Activated CD4-positive, alpha-beta T cell treated with anti-CD3 and anti-CD28 coated beads, Interleukin-2, amount 10 ng/mL, durations not matched to agents 24 days and 14 days (primary cell): ENCODE results near the gene PDE4C. TPM values are rescaled to one million over a fixed set of nuclear protein-coding genes. Genes with fewer than 3 reads are reported as not detected.

Experiments
- DNase-seq: peaks from one replicate; pipeline ENCODE4 v3.0.0; 2022
- H3K27ac Mint-ChIP-seq: one replicate; pipeline ENCODE4 v1.8.0; 2022; ENCODE audit warnings: mild to moderate bottlenecking, mixed read lengths
- H3K27me3 Mint-ChIP-seq: one replicate; pipeline ENCODE4 v1.8.0; 2022; ENCODE audit warnings: mixed read lengths
- H3K36me3 Mint-ChIP-seq: one replicate; pipeline ENCODE4 v1.8.0; 2022; ENCODE audit warnings: low read depth, mild to moderate bottlenecking, mixed read lengths
- H3K4me1 Mint-ChIP-seq: one replicate; pipeline ENCODE4 v1.8.0; 2021; ENCODE audit warnings: mixed read lengths
- H3K4me3 Mint-ChIP-seq: one replicate; pipeline ENCODE4 v1.8.0; 2022; ENCODE audit warnings: mild to moderate bottlenecking, moderate library complexity, mixed read lengths
- H3K9me3 Mint-ChIP-seq: one replicate; pipeline ENCODE4 v1.8.0; 2021; ENCODE audit warnings: mixed read lengths
- intact Hi-C: fragments of 100-400 bp; cut with micrococcal nuclease; formaldehyde crosslinking; loops from one replicate; pipeline ENCODE4 v1.15.1; 2023
- total RNA-seq: library from RNA; stranded (reverse); gene quantifications from 2 replicates; pipeline ENCODE4 v1.2.3, GENCODE V29; 2022

PDE4C gene
- total RNA-seq, 1 donor from 2014 or later, result 0.37 TPM

DNA sequence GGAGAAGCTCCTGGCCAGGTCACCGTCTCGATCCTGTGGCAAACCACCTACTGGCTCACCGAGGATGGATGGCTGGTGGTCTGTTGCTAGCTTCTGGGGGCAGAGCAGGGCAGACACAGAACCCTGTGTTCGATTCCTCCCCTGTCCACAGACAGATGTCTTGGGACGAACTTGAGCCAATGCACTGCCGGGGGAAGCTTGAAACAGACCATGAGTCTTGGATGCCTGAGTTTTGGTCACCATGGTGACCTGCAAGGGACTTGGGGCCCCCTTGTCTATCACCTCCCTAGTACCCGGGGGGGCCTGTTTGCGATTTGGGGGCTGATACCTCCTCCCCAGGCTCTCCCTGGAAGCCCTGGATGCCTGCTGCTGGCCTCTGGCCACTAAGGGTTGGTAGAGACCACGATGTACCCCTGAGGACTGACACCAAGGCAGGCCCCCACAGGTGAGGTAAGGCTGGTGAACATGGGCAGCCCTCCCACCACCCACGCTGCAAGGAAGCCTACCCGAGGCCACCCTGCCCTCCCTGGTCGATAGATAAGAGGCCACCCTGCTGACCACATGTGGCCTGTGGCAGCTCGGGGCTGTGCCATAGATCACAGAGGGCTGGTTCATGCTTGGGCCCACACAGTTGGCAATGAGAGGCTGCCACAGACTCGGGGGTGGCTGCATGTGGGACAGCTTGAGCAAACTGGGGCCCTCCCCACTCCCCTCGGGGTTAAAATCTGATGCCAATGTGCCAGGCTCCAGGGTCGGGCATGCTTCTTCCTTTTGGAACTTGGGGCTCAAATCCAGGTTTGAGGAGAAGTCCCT is 37.3 kb upstream of the PDE4C start:
- Mint-ChIP-seq H3K4me1 (peaks cover 2% of the 10 kb centered on the region), H3K4me3 (no peak overlapping the region), H3K9me3 (no peaks in the 10 kb centered on the region), H3K27me3 (no peaks in the 10 kb centered on the region), H3K36me3 (peaks cover 16% of the 10 kb centered on the region), H3K27ac (no peak overlapping the region)
- intact Hi-C loops, result no loop called here
- peak; percentile 54 for DNase-seq

DNA sequence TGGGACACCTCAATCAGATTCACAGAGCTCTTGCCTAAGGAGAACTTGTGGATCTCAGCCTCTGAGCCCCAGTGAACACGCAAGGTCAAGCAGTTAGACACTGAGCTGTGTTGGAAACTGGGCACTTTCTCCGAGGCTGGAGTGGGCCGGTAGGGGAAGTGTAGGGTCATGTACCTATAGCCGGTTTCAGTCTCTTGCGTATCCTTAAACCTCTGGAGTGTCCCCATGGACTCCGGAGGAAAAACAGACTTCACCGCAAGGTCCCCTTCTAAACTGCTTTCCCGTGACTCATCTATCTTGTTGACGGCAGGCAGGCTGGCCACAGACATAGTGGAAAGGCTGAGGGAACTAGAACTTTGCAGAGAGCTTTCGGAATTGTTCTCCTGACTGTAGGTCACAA is 36.7 kb upstream of the PDE4C start:
- DNase-seq, result peak; percentile 58
- Mint-ChIP-seq H3K4me1 (peaks cover 2% of the 10 kb centered on the region), H3K4me3 (no peak overlapping the region), H3K9me3 (no peaks in the 10 kb centered on the region), H3K27ac (no peak overlapping the region), H3K27me3 (no peaks in the 10 kb centered on the region), H3K36me3 (peaks cover 12% of the 10 kb centered on the region)
- intact Hi-C loops, result no loop called here

DNA sequence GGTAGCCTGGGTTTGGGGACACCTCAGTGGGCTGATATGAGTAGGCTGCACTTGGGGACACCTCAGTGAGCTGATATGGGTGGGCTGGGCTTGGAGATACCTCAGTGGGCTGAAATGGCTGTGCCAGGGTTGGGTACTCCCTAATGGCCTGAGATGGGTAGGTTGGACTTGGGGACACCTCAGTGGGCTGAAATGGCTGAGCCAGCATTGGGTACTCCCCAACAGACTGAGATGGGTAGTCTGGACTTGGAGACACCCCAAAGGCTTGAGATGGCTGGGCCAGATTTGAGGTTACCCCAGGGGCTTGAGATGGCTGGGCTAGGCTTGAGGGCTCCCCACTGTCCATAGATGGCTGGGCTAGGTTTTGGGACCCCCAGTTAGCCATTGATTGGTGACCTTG is 35.9 kb upstream of the PDE4C start:
- Mint-ChIP-seq H3K27ac (no peak overlapping the region), H3K9me3 (no peaks in the 10 kb centered on the region), H3K36me3 (peaks cover 8% of the 10 kb centered on the region), H3K4me3 (no peak overlapping the region), H3K27me3 (no peaks in the 10 kb centered on the region), H3K4me1 (peaks cover 2% of the 10 kb centered on the region)
- DNase-seq, result no peak
- intact Hi-C loops, result no loop called here

DNA sequence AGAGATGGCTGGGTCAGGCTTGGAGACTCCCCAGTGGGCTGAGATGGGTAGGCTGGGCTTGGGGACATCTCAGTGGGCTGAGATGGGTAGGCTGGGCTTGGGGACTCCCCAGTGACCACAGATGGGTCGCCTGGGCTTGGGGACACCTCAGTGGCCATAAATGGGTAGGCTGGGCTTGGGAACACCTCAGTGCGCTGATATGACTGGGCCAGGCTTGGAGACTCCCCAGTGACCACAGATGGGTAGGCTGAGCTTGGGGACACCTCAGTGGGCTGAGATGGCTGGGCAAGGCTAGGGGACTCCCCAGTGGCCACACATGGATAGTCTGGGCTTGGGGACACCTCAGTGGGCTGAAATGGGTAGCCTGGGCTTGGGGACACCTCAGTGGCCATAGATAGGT is 35.2 kb upstream of the PDE4C start:
- DNase-seq, result no peak
- H3K27me3 Mint-ChIP-seq, result no peaks in the 10 kb centered on the region
- H3K4me3 Mint-ChIP-seq, result no peak overlapping the region
- H3K9me3 Mint-ChIP-seq, result no peaks in the 10 kb centered on the region
- intact Hi-C loops, result no loop called here
- H3K36me3 Mint-ChIP-seq, result peaks cover 7% of the 10 kb centered on the region
- no peak overlapping the region for H3K27ac Mint-ChIP-seq
- peaks cover 2% of the 10 kb centered on the region for H3K4me1 Mint-ChIP-seq

DNA sequence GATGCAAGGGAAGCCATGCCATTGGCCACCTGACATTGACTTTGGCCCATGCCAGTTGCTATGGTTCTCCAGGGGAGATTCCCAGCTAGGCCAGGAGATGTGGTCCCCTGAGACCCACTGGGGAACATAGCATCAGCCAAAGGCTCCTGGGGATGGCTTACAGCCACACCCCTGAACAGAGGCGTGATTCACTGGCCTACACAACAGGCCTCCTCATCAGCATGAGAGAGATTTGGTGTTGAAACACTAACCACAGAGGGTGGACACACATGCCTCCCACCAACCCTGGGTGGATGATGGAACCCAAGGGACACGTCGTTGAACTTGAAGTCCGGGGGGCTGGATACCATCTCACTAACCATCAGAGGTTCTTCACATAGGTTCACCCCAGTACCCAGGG is 33.7 kb upstream of the PDE4C start:
- no peaks in the 10 kb centered on the region for H3K9me3 Mint-ChIP-seq
- H3K27me3 Mint-ChIP-seq, result peaks cover 3% of the 10 kb centered on the region
- no peaks in the 10 kb centered on the region for H3K4me1 Mint-ChIP-seq
- no peak for DNase-seq
- no peak overlapping the region for H3K27ac Mint-ChIP-seq
- H3K36me3 Mint-ChIP-seq, result no peaks in the 10 kb centered on the region
- no peak overlapping the region for H3K4me3 Mint-ChIP-seq
- intact Hi-C loops, result no loop called here

DNA sequence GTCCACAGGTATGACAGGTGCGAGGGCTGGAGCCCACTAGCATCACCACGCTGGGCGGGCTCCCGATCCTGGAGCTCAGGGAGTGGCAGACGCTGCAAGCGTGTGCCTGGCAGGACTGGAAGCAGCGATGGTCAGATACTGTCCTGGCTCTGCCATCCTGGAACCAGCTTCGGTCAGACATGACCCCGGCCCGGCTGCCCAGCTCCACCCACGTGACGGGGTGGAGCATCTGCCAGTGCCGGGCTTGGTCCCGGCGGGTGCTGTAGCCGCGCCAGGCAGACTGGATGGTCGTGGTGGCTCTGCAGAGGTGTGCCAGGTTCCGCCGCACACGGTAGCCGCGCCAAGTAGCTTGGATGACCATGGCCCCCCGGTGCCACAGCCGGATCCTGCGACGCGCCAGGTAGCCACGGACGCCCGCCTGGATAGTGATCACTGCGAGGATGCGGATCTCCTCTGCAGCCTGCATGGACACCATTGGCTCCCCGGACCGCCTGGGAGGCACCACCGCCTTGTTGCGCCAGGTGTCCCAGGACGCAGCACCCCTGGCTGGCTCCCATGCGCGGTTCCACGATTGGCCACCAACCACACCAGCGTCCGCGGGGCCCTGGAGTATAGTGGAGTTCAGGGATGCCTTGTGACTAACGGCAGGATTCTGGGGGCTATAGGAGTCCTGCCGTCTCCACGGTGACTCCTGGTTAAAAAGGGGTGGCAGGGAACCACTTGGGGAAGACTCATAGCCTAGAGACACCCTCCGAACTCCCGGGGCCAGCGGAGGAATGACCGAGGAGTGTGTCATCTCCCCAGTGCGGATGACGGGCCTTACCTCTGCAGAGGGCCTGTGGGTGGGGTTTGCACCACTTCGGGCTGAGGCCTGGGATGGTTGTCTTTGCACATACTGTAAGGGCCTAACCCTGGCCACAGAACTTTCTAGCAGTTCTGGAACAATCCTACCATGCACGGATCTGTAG is 31.5 kb upstream of the PDE4C start:
- H3K4me1 Mint-ChIP-seq, result peaks cover 3% of the 10 kb centered on the region
- H3K27me3 Mint-ChIP-seq, result peaks cover 13% of the 10 kb centered on the region
- no peak overlapping the region for H3K27ac Mint-ChIP-seq
- no peak for DNase-seq
- H3K36me3 Mint-ChIP-seq, result no peaks in the 10 kb centered on the region
- no peak overlapping the region for H3K4me3 Mint-ChIP-seq
- intact Hi-C loops, result no loop called here
- H3K9me3 Mint-ChIP-seq, result no peaks in the 10 kb centered on the region

DNA sequence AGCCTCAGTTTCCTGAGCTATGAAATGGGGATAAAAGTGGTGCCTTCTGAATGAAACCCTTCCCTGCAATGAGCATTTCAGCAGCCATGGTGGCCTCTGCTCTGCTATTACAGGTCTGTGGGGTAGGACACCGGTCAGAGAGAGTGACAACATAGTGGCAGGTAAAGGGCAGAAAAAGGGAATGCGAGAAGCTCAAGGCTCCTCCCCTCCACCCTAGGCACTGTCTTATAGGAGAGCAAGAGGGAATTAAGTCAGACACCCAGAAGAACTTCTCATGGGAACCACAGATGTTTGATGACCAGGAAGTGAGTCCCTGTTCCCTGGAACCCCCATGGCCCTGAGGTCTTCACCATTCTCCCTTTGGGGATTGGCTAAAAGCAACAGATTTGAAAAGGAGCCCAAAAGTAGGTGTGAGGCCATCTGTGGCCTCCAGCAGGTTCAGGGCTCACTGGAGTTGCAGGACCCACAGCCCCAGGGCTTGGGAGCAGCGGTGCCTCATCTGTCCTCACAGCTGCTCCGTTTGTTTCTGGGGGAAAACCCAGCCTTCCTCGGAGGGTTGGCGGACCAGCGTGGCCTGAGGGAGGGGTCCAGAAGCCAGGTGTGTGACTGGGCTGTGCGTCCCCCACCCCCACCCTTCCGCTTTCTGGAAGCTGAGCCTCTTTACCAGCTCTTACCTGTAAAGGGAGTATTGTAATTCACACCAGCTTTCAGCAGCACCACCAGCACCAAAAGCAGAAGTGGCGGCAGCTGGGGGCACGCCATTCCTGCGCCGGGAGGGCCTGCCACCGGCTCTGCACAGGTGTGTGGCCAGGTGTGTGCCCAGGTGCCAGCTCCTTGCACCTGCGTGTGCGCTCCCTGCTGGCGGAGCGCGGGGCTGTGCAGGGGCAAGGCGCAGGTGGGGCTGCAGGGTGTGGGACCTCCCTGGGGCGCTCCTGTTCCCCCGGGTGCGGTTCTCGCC is 28.6 kb upstream of the PDE4C start:
- H3K4me1 Mint-ChIP-seq, result peaks cover 7% of the 10 kb centered on the region
- H3K36me3 Mint-ChIP-seq, result no peaks in the 10 kb centered on the region
- H3K27ac Mint-ChIP-seq, result no peak overlapping the region
- H3K27me3 Mint-ChIP-seq, result peaks cover 22% of the 10 kb centered on the region
- no peak for DNase-seq
- no peaks in the 10 kb centered on the region for H3K9me3 Mint-ChIP-seq
- no peak overlapping the region for H3K4me3 Mint-ChIP-seq
- intact Hi-C loops, result no loop called here

DNA sequence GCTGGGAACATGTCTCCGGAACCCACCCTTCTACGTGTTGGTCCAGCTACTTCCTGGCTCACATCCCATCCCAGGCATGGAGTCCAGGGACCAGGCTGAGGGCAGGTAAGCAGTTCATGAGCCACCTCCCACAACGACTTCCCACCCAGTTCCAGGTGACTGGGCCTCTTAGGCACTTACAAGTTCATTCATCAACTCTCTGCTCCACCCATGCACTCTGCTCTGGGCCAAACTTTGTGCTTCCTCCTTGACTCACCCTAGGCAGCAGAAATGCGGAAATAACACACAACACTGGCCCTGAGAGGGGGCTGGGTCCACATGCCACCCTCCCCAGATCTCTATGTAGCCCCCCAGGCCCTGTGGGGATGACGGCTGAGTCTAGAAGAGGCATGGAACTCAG is 27.5 kb upstream of the PDE4C start:
- no peak overlapping the region for H3K4me3 Mint-ChIP-seq

DNA sequence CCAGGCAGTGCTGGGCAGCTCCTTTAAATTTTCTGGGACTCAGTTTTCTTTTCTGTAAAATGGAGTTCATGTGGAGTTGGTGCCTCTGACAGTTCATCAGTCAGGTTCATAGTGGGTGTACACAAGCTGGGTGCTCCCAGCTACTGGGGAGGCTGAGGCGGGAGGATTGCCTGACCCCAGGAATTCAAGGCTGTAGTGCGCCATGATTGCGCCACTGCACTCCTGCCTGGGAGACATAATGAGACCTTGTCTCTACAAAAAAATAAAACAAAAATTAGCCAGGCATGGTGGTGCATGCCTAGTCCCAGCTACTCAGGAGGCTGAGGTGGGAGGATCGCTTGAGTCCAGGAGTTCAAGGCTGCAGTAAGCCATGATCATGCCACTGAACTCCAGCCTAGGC is 26.9 kb upstream of the PDE4C start:
- intact Hi-C loops, result loop anchor here (2.0 kb wide), 2 partner anchors 24 to 140 kb away; no protein-coding TSS in a partner anchor
- no peaks in the 10 kb centered on the region for H3K9me3 Mint-ChIP-seq
- no peak overlapping the region for H3K4me3 Mint-ChIP-seq
- H3K4me1 Mint-ChIP-seq, result peaks cover 7% of the 10 kb centered on the region
- peaks cover 22% of the 10 kb centered on the region for H3K27me3 Mint-ChIP-seq
- no peaks in the 10 kb centered on the region for H3K36me3 Mint-ChIP-seq
- DNase-seq, result no peak
- H3K27ac Mint-ChIP-seq, result no peak overlapping the region

More for the DNA sequence above, 27.5 kb upstream of the PDE4C start:
- H3K27me3 Mint-ChIP-seq, result peaks cover 22% of the 10 kb centered on the region
- H3K27ac Mint-ChIP-seq, result no peak overlapping the region
- H3K4me1 Mint-ChIP-seq, result peaks cover 7% of the 10 kb centered on the region
- DNase-seq, result no peak
- no peaks in the 10 kb centered on the region for H3K36me3 Mint-ChIP-seq
- intact Hi-C loops, result loop anchor here (2.0 kb wide), 2 partner anchors 25 to 141 kb away; no protein-coding TSS in a partner anchor
- H3K9me3 Mint-ChIP-seq, result no peaks in the 10 kb centered on the region

DNA sequence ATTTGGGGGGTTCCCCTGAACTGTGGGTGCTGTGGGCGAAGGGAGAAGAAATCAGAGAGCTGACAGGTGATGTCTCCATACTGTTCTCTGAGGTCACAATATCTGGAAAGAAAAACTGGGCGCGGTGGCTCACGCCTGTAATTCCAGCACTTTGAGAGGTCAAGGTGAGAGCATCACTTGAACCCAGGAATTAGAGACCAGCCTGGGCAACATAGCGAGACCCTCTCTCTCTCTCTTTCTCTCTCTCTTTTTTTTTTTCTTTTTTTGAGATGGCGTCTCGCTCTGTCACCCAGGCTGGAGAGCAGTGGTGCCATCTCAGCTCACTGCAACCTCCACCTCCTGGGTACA is 26.1 kb upstream of the PDE4C start:
- no peak overlapping the region for H3K4me3 Mint-ChIP-seq
- H3K27me3 Mint-ChIP-seq, result peaks cover 22% of the 10 kb centered on the region
- intact Hi-C loops, result loop anchor here (2.0 kb wide), 2 partner anchors 24 to 140 kb away; no protein-coding TSS in a partner anchor
- H3K36me3 Mint-ChIP-seq, result no peaks in the 10 kb centered on the region
- DNase-seq, result no peak
- H3K4me1 Mint-ChIP-seq, result peaks cover 7% of the 10 kb centered on the region
- H3K27ac Mint-ChIP-seq, result no peak overlapping the region
- H3K9me3 Mint-ChIP-seq, result no peaks in the 10 kb centered on the region

DNA sequence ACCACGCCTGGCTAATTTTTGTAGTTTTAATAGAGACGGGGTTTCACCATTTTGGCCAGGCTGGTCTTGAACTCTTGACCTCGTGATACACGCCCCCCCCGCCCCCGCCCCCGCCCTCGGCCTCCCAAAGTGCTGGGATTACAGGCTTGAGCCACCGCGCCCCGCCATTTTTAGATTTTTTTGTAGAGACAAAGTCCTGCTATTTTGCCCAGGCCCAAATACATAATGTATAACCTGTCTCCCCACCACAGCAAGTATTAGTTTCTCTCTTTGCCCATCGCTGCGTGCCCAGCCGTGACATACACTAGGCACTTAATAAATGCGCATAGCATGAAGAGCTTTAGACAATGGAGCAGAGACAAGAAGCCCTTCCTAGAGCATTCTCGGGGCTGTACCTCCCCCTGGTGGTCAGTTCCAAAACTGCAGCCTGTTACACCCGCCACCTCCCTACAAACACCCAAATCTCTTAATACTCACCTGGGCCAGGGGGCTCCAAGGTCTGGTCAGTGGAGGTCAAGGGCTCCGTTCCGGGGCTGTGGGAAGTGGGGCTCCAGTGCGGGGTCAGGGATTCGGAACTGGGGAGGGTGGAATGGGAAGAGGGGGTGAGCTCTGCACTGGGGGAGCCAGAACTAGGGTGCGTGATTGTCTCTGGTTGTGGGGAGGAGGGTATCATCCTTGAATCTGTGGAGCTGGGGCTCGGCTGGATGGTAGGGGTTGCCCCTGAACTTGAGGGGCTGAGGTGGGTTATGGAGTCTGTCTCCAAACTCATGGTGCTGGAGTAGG is 25.5 kb upstream of the PDE4C start:
- intact Hi-C loops, result loop anchor here (1.0 to 2.0 kb wide), 4 partner anchors 23 to 139 kb away; no protein-coding TSS in a partner anchor
- no peaks in the 10 kb centered on the region for H3K9me3 Mint-ChIP-seq
- H3K4me1 Mint-ChIP-seq, result peaks cover 7% of the 10 kb centered on the region
- H3K27me3 Mint-ChIP-seq, result peaks cover 22% of the 10 kb centered on the region
- H3K27ac Mint-ChIP-seq, result no peak overlapping the region
- no peaks in the 10 kb centered on the region for H3K36me3 Mint-ChIP-seq
- DNase-seq, result peak; percentile 94
- no peak overlapping the region for H3K4me3 Mint-ChIP-seq

DNA sequence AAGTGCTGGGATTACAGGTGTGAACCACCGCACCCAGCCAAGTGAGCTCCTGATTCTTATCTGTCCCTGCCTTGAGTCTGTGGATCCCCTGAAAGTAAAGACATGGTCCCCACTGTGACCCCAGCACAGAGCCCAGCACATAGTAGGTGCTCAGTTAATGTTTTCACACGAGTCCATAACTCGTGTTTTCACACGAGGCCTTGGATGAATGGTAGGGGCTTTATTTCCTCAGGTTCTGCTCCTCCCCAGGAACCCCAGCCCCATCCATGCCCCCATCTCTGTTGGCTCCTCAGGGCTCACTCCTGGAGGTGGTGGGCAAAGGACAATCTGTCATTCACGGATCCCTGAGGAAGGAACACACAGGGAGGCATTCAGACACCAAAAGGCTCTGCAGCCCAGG is 23.6 kb upstream of the PDE4C start:
- intact Hi-C loops, result no loop called here
- Mint-ChIP-seq H3K9me3 (no peaks in the 10 kb centered on the region), H3K27ac (no peak overlapping the region), H3K4me3 (no peak overlapping the region), H3K36me3 (no peaks in the 10 kb centered on the region), H3K4me1 (peaks cover 7% of the 10 kb centered on the region), H3K27me3 (peaks cover 18% of the 10 kb centered on the region)
- DNase-seq, result no peak

DNA sequence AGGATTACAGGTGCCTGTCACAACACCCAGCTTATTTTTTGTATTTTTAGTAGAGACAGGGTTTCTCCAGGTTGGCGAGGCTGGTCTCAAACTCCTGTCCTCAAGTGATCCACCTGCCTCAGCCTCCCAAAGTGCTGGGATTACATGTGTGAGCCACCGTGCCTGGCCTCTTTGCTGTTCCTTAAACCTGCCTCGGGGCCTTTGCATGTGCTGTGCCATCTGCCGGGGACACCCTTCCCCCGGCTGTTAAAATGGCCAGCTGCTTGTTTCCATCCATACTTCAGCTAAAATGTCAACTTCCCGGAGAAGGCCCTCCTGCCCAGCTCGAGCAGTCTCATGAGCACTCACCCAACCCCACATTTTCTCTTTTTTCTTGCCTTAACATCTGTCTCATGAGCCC is 19.1 kb upstream of the PDE4C start:
- Mint-ChIP-seq H3K27ac (no peak overlapping the region), H3K27me3 (no peaks in the 10 kb centered on the region), H3K36me3 (no peaks in the 10 kb centered on the region), H3K4me3 (no peak overlapping the region), H3K9me3 (no peaks in the 10 kb centered on the region), H3K4me1 (no peaks in the 10 kb centered on the region)
- no peak for DNase-seq
- intact Hi-C loops, result no loop called here
